ENCODE data around the gene VIM. TPM values are rescaled to one million over a fixed set of nuclear protein-coding genes. Genes with fewer than 3 reads are reported as not detected.
A peak's percentile ranks its signal among the peaks of the same experiment; 100 is the strongest.

The VIM gene
- total and polyA plus RNA-seq, 2 of the 4 experiments (the other 2 are of a cell fraction): 4,502 to 6,735 TPM

- TF ChIP-seq CTCF (conservative IDR thresholded peaks at IDR 0.05; ENCODE audit: low read depth, low read length) (peak; percentile 14; the same call in 1 of the 2 replicates), MXI1 (IDR thresholded peaks at IDR 0.05; ENCODE audit: borderline replicate concordance, low read depth, low read length) (peak; percentile 29; the same call in 1 of the 2 replicates)
Measured at GRCh38 chr10:17228091-17229015, at the start of gene VIM (continued).

Data from IMR-90 (cell line).